ENCODE measurements around the gene GIMAP1.
A peak's percentile ranks its signal among the peaks of the same experiment; 100 is the strongest.
"Not testable (repeated sequence)": the region's sequence is repeated elsewhere in the genome, so short reads cannot be mapped to it uniquely, and the experiment has no call there.

GIMAP1 gene

GRCh38 chr7:150716368-150716767 is at the start of gene GIMAP1:
GIMAP1 (plus strand) TSS chr7:150716613; CDS start chr7:150719048, 2,435 bp downstream.
- peak; percentile 27 for DNase-seq

GRCh38 chr7:150668472-150668911 is 47.9 kb upstream of the GIMAP1 start:
- DNase-seq, result no peak

GRCh38 chr7:150668977-150669376 is 47.4 kb upstream of the GIMAP1 start:
- no peak for DNase-seq

GRCh38 chr7:150671798-150672585 is 44.4 kb upstream of the GIMAP1 start:
- not testable (repeated sequence) for DNase-seq

- no peak for DNase-seq
Observed at GRCh38 chr7:150675714-150676113, 40.7 kb upstream of the GIMAP1 start.

- DNase-seq, result not testable (repeated sequence)
Observed at GRCh38 chr7:150676276-150676675, 40.1 kb upstream of the GIMAP1 start.

- DNase-seq, result not testable (repeated sequence)
Observed at GRCh38 chr7:150676854-150677253, 39.6 kb upstream of the GIMAP1 start.

- DNase-seq, result not testable (repeated sequence)
Observed at GRCh38 chr7:150678601-150679000, 37.8 kb upstream of the GIMAP1 start.

- not testable (repeated sequence) for DNase-seq
Observed at GRCh38 chr7:150680364-150680763, 36.0 kb upstream of the GIMAP1 start.

GRCh38 chr7:150685219-150686029 is 31.0 kb upstream of the GIMAP1 start, which contains the start of gene GIMAP2:
GIMAP2 (plus strand) TSS chr7:150685706; CDS start chr7:150687060, 1,354 bp downstream.
- DNase-seq, result no peak

GRCh38 chr7:150686030-150686631 is 30.3 kb upstream of the GIMAP1 start:
- no peak for DNase-seq

- DNase-seq, result no peak
Observed at GRCh38 chr7:150688630-150689029, 27.8 kb upstream of the GIMAP1 start.

- DNase-seq, result no peak
Observed at GRCh38 chr7:150695654-150696053, 20.8 kb upstream of the GIMAP1 start.

- DNase-seq, result no peak
Observed at GRCh38 chr7:150703209-150703608, 13.2 kb upstream of the GIMAP1 start.

GRCh38 chr7:150715293-150715692 is 1.1 kb upstream of the GIMAP1 start:
- DNase-seq, result no peak

GRCh38 chr7:150715738-150716137 is 675 bp upstream of the GIMAP1 start:
- DNase-seq, result no peak

- no peak for DNase-seq
Observed at GRCh38 chr7:150716939-150717338, 526 bp downstream of the GIMAP1 start.

- no peak for DNase-seq
Observed at GRCh38 chr7:150717814-150718420, 1.5 kb downstream of the GIMAP1 start.

GRCh38 chr7:150719436-150719835 is 3.0 kb downstream of the GIMAP1 start:
- DNase-seq, result no peak

- DNase-seq, result no peak
Observed at GRCh38 chr7:150719960-150720891, 3.8 kb downstream of the GIMAP1 start.

GRCh38 chr7:150721970-150722373 is 5.6 kb downstream of the GIMAP1 start:
- DNase-seq, result no peak

Measured in right hindlimb (tissue), 1 donor.